Embryonic facial prominence (tissue), 1 donor: ENCODE results near the gene BACH2.
"Not testable (repeated sequence)": the region's sequence is repeated elsewhere in the genome, so short reads cannot be mapped to it uniquely, and the experiment has no call there.

Experiments used
- DNase-seq: peaks from one replicate; pipeline ENCODE4 v3.0.0-alpha.2; 2016; ENCODE audit errors: extremely low spot score

The BACH2 gene

DNA sequence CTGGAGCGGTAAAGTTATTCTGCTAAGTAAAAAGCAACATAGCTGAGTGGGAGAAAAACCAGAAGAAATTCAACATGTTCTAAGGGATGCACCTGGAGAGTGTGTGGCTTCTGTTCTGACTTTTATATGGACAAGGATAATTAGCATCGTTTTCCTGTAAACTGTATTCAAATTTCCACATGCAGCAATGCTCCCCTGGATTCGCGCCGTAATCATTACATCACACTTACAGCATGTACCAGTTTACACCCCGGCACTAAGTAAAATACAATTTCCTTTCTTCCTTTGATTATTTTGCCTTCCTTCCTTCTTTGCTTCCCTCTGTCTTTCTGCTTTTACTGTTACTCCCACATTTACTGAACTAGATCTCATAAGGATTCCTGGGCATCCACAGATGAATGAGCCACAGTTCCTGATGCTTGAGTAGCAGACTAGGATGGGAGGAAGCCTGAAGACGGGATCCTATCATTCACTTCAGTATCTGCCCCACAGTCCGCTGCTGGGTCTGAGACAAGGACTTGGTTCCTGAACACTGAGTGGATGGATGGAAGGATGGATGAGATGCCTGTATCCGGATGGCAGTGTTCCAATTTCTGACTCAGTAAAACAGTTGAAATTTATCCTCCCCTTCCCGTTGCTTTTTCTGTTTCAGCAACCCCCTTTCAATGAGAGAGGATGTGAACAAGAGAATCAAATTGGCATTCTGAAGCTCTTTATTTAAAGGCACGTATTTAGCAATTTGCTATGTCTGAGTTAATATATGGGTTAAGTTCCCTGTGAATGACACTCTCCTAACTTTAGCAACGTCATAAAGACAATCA, 227.7 kb downstream of the BACH2 start:
- DNase-seq: no peak

DNA sequence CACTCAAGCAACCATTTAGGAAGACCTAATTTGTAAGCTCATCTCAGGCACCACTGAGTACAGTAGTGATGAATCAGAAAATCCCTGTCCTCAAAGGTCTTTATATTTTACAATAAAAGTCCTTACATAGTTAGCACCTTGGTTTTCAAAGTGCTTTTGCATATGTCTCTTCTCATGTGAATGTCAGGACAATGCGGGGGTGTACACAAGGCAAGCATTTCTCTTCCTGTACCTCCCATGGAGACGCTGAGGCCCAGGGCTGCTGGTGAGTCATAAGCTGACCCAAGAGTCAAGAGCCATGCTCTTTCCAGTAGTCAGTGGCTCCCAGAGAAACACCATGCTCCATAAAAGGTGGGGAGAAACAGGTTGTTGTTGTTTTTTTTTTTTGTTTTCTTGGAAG, 228.4 kb downstream of the BACH2 start:
- no peak for DNase-seq

DNA sequence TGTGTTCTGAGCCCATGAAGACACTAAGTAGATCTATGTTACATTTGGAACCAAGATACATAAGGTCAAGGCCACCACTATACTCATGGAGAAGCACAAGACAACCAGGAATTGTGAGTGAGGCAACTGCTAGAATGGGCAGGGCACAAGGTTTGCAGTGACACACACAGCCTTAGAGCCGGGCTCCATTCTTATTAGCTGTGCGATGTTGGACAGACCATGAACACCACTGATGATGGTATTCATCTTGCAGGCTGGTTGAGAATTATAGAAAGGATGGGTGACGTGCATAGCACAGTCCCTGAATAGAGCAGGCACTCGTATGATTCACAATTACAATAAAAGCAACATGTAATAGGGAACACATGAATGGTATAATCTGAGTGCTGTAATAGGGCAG, 229.9 kb downstream of the BACH2 start:
- no peak for DNase-seq

DNA sequence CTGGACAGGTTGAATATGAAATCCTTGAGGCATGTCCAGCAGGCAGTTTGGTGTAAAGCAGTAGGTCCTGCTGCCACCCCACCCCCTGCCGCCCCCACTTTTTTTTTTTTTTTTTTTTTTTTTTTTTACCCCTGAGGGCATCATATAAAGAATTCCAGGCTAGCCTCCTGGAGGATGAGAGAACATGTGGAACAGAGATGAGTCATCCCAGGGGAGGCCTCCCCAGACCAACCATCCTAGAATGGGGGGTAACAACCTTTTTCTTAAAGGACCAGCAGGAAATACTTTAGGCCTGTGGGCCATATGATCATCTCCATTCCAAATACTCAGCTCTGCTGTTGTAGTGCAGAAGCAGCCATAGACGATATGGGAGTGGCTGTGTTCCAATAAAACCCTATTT, 231.5 kb downstream of the BACH2 start:
- no peak for DNase-seq

DNA sequence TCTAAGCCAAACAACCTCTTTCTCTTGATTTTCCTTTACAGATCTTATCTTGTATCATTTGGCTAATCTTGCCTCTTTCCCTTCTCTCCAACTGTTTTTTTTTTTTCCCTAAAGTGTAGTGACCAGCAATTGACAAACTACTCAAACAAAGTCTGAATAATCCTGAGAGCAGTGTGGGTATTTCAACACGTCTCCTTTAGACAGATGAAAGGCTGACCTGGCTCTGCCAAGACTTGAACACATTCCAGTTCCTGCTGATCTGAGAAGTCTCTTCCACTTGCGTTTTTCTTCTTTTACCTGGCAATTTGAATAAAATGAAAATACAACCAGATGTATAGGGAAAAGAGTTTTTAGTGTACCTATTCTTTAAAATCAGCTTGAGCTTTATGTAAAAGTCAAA, 234.0 kb downstream of the BACH2 start:
- DNase-seq: no peak

DNA sequence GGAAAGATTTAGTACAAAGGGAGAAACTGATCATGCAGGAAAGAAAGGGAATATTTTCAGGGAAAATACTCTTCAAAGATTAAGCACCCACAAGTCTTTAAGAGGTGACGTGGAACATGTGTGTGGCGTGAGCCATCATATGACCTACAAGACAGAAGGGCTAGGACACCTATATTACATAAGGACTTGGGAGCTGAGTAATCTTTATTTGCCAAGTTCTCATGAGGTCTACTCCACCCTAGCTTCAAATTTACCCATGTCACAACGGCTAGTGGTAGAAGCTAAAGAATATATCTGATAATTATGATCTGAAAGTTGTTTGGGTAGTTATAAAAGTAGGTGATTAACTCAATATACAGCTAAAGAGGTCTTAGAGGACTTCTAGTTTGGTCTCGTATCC, 234.6 kb downstream of the BACH2 start:
- DNase-seq: no peak

DNA sequence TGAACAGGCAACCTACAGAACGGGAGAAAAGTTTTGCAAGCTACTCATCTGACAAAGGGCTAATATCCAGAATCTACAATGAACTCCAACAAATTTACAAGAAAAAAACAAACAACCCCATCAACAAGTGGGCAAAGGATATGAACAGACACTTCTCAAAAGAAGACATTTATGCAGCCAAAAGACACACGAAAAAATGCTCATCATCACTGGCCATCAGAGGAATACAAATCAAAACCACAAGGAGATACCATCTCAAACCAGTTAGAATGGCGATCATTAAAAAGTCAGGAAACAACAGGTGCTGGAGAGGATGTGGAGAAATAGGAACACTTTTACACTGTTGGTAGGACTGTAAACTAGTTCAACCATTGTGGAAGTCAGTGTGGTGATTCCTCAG, 237.5 kb downstream of the BACH2 start:
- not testable (repeated sequence) for DNase-seq

DNA sequence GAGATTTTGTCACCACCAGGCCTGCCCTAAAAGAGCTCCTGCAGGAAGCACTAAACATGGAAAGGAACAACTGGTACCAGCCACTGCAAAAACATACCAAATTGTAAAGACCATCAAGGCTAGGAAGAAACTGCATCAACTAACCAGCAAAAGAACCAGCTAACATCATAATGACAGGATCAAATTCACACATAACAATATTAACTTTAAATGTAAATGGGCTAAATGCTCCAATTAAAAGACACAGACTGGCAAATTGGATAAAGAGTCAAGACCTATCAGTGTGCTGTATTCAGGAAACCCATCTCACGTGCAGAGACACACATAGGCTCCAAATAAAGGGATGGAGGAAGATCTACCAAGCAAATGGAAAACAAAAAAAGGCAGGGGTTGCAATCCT, 240.7 kb downstream of the BACH2 start:
- not testable (repeated sequence) for DNase-seq

DNA sequence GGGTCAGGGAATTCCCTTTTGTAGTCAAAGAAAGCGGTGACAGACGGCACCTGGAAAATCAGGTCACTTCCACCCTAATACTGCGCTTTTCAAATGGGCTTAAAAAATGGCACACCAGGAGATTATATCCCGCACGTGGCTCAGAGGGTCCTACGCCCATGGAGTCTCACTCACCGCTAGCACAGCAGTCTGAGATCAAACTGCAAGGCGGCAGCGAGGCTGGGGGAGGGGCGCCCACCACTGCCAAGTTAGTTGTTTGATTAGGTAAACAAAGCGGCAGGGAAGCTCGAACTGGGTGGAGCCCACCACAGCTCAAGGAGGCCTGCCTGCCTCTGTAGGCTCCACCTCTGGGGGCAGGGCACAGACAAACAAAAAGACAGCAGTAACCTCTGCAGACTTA, 242.4 kb downstream of the BACH2 start:
- DNase-seq: not testable (repeated sequence)

DNA sequence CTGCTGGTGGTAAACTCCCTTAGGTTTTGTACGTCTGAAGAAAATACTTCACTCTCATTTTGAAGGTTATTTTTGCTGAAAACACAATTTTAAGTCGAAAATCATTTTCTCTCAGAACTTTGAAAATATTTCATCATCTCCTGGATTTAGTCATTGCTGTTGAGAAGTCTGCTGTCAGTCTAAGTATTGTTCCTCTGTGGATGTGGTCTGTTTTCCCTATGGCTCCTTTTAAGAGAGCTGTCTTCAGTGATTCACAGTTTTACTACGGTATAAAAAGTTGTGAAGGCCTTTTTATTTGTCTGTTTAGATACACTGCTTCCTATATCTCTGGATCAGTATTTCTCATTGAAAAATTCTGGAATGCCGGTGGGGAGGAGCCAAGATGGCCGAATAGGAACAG, 243.0 kb downstream of the BACH2 start:
- no peak for DNase-seq

DNA sequence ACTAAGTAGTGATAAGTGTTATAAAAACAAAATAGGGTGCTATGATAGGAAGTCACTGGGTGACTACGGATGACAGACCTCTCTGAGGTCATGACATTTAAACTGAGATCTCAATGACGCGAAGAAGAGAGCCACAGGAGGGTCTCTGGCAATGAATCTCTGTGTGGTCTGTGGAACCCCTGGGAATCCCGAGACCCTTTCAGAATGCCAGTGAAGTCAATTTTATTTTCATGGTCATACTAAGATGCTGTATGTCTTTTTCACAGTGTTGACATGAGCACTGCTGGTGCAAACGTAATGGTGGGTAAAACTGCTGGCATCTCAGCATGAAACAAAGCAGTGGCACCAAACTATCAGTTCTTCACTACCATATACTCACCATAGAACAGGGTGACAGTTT, 247.3 kb downstream of the BACH2 start:
- DNase-seq: no peak

DNA sequence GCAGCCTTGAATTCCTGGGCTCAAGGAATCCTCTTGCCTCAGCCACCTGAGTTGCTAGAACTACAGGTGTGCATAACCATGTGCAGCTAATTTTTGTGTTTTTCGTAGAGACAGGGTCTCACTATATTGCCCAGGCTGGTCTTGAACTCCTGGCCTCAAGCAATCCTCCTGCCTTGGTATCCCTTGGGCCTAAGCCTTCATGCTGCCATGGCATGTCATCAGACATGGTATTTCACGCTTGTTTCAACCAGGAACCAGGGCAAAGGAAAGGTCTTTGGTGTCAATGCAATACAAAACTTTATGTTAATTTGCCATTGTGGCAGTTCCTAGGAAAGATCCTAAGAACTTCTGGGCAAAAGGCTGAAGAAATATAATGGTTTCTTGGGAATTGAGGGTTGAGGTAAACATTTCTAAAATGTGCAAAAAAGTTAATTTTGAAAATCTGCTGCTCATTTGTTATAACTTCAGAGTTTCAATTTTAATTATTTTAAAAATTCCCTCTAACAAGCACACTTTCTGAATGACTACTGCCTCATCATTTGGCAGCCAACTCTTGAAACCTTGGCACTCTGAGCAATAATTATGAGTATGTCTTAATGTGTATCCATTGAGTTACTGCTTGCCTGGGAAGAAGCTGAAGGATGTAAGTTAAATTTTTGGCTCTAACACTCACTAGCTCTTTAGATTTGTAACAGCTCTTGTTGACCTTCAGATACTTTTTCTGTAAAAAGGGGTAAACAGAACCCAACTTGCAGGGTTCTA, 248.3 kb downstream of the BACH2 start:
- no peak for DNase-seq

DNA sequence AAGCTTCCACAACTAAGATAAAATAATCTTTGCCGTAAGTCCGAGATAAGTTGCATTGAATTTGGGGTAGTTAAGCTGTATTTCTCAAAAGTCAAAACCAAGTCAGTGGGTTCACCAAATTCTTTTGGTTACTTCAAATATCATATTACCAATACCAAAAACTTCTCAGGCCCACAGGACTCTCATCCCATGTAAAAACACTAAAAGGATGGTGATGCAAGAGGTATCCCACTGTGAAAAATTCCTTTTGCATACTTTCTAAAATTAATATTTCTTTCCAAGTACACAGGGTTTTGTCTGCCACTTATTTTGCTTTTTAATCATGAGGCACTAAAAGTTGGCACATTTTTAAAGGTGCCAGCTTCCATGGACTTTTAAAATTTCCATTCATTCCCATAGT, 251.1 kb downstream of the BACH2 start:
- no peak for DNase-seq

DNA sequence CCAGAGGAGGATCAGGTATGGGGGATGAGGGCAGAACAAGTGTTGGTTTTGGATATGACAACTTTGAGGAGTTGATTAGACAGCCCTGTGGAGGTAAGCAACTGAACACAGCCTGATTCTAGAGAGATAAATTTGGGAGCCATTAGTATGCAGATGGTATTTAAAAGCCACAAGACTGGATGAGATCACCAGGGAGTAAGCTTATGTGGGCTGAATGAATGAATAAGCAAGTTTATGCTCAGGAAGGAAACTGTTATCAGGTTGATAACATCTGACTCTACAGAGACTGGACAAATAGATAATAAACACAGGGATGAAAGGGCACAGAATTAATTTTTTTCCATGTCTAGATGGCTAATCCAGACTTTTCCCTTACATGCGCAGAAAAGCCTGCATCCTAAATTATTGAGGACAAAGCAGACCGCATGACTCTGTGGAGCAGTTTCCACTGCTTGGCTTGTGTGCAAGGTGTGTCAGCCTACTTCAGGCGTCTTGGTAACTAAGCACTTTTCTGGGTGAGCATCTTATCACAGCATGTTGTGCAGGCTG, 251.7 kb downstream of the BACH2 start:
- DNase-seq: no peak

DNA sequence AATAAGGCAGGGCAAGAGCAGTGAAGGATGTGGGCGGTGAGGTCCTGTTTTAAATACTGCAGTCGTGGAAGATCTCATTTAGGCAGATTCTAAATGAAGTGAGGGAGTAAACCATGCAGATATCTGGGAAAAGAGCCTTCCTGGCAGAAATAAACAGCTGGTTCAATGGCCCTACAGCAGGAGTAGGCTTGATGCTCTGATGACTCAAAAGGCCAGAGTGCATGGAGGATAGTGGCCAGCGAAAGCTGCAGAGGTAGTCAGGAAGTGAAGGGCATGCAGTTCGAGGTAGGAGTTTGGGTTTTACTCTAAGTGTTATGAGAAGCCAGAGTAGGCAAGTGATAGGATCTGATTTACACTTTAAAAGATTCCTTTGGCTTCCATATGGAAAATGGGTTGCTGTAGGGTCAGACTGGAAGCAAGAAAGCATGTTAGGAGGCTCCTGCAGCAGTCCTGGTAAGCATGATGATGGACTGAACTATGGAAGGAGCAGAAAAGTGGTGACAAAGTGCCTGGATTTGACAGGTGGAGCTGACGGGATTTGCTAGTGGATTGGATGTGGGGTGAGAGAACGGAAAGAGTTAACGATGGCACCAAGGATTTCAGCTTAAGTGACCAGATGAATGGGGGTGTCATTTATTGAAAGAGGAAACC, 252.3 kb downstream of the BACH2 start:
- no peak for DNase-seq

DNA sequence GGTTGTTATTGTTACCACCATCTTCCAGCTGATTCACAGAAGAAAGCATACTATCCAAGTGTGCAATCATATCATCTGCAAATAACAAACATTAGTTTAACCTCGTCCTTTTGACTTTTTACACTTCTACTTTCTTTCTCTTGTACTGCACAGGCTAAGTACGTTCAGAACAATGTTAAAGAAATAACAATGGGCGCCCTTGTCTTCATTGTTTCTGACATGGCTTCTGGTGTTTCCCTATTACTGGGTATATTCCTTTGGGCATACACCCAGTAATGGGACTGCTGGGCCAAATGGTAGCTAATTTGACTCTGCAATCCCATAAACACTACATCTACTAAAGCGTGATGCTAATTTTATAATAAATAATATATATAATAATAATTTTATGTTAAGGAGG, 255.7 kb downstream of the BACH2 start:
- no peak for DNase-seq

DNA sequence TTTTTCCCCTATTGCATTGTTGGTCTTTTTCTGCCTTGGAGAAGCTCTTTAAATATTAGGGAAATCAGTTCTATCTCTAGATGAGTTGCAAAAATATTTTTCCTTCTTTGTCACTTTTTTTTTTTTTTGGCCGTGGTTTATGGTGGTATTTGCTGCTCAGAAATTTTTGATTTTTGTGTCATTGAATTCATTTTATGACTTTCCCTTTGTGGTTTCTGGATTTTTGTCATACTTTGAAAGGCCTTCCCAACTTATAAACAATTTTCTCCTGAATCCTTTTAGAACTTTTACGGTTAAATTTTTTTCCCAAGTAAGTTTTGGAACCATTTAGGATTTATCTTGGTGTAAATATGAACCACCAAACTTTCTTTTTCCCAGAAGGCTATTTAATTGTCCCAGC, 256.7 kb downstream of the BACH2 start:
- no peak for DNase-seq

DNA sequence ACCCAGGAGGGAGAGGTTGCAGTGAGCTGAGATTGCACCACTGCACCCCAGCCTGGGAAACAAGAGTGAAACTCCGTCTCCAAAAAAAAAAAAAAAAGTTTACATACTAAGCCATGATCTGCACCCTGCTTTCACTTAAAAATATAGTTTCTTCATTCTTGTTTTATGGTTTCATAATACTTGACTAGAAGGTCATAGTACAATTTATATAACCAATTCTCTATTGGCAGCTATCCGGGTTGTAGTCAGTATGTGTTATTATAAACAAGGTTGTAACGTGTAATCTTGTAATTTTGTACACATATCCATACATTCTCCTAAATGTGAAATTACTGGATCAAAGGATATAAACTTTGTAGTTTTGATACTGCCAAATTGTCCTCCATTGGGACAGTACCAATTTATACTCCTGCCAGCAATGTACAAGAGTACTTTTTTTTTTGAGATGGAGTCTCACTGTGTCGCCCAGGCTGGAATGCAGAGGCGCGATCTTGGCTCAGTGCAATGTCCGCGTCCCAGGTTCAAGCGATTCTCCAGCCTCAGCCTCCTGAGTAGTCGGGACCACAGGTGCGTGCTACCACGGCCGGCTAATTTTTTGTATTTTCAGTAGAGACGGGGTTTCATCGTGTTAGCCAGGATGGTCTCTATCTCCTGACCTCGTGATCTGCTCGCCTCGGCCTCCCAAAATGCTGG, 257.5 kb downstream of the BACH2 start:
- no peak for DNase-seq

DNA sequence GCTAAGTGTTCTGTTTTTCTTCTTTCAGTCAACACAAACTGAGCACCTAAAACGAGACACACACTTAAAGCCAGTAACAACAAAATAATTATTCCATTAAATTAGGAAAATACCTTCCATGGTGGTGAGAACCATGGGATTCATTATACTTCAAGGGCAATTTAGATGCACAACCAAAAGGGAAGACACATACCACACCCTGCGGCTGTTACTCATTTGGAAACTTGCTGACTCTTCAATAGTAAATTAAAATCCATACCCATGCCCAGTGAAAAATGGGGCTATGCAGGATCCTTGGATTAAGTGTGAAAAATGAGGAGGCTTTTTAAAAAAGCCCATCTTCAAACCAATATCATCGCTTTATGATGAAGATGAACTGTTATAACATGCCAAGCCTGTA, 259.7 kb downstream of the BACH2 start:
- DNase-seq: no peak

DNA sequence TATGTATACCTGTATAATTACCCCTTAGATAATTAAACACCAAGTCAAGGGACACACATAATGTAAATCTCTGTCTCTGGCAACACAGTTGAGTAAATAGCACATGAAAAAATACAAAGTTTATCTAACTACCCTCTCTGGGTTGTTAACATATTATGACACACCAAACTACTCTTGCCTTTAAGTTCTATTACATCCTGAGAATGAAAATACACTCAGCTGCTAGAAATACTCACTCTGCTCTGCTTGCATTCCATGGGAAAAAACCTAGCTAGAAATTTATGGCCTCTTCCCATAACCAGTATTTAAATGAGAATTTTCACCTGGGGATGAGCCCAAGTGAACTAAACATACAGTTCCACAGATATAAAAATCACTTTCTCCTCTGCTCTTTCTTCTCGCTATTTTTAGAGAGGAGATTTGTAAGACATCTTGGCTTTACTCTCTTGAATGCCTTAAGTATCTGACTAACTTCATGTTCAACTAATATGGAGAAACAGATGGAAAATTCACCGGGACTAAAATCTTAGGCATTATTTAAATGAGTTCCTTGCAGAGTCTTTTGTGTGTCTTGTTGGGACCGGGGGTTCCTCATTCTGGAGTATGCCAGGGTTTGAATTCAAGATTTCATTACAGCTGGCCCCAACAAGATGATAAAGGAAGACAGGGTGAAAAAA, 261.5 kb downstream of the BACH2 start:
- no peak for DNase-seq

DNA sequence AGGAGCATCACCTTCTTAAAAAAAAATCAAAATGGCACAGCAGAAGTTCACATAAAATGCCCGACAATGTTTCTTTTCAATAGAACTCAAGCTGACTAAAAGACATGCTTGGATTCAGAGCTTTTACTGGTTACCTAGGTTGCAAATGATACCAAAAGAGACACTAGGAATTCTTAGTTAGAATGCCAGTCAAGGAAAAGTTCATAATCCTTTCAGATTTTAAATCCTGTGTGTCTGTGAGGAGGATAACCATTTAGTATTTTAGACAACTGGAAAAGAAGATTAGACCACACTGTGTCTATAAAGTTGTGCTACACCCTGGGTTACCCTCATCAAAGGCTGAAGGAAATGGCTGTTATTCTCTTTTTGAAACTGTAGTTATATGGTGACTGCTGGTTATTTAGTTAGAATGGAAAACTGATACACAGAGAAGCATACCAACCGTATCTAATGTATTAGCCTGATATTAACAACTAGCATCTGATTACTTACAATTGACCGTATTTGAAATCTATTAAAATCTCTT, 262.8 kb downstream of the BACH2 start:
- DNase-seq: no peak
